ENCODE data around the gene SPOCD1. TPM values are rescaled to one million over a fixed set of nuclear protein-coding genes. Genes with fewer than 3 reads are reported as not detected.

Gene SPOCD1
- total RNA-seq, 2 donors from 2014 or later: 0.43 TPM; not detected in 1

DNA sequence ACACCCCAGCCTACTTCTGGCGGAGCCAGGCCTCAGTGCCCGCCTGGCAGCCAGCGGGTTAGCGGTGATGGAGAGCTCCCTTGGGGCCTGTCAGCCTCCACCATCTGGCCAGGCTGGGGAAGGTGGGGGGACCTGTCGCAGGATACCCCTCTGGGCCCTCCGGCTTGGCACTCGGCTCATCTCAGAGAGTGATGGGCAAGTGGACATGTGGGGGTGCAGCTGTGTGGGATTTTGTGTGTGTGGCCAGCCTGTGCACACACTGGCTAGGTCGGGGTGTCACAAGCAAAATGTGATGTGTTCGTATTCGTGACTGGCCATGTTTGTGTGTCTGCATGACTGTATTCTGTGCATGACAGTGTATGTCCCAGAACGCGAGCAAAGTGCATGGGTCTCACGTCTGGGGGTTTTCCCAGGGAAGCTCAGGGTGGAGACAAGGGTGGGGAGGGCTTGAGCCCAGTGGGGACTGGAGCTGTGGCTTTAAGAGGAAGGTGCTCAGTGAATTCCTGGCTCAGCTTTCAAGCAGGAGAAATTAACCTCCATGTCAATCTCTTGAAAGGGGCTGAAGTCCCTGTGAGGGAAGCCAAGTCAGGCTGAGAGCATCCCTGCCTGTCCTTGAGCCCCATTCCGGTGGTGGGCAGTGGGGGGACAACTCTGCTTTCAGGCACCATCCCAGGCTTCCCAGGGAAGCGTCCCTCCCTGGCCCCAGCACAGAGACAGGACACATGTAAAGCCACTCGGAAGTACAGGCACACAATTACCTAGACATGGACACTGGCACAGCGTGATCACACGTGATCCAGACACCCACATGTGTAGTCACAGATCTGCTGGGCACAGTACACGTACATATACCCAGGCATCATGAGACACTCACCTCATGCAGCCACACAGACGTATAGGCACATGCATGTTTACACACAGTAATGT lies 30.5 kb downstream of the SPOCD1 start:
- Histone ChIP-seq H3K27me3 (no peaks in the 10 kb centered on the region), H3K36me3 (no peaks in the 10 kb centered on the region), H3K9me3 (no peaks in the 10 kb centered on the region), H3K4me3 (no peak overlapping the region), H3K4me1 (peaks cover 0 to 35% of the 10 kb centered on the region in 2 donors), H3K27ac (no peak overlapping the region)
- DNase-seq (ENCODE audit: low spot score): no peak
- TF ChIP-seq, protein P1, sequence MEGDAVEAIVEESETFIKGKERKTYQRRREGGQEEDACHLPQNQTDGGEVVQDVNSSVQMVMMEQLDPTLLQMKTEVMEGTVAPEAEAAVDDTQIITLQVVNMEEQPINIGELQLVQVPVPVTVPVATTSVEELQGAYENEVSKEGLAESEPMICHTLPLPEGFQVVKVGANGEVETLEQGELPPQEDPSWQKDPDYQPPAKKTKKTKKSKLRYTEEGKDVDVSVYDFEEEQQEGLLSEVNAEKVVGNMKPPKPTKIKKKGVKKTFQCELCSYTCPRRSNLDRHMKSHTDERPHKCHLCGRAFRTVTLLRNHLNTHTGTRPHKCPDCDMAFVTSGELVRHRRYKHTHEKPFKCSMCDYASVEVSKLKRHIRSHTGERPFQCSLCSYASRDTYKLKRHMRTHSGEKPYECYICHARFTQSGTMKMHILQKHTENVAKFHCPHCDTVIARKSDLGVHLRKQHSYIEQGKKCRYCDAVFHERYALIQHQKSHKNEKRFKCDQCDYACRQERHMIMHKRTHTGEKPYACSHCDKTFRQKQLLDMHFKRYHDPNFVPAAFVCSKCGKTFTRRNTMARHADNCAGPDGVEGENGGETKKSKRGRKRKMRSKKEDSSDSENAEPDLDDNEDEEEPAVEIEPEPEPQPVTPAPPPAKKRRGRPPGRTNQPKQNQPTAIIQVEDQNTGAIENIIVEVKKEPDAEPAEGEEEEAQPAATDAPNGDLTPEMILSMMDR (IDR thresholded peaks at IDR 0.05): no peak

DNA sequence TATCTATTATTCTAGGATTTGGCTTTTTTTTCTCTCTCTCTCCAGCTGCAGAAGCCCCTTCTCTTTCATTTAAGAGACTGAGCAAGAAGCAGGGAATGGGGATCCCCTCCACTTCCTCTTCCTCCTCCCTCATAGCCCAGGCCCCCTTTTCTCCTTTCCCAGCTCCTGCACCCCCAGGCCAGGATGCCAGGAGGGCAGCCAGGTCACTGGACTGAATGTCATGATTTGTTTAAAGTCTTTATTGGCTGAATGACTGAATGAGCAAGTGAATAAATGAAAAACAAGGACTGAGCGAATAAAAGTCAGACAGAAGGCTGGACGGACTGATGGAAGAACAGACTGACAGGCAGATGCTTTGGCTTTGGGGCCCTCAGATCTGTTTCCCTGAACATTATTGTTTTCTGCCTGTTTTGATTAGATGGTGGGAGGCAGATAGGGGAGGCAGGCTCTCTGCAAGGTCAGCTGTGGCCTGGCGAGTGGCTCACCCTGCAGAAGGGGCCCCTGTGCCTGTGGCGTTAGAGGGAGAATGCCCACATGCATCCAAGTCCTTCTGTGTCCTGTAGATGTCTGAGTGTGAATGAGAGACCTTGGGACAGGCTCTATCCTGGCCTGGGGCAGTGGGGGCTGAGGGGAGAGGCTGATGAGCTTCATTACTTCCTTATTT lies 31.3 kb downstream of the SPOCD1 start:
- DNase-seq (ENCODE audit: low spot score): no peak
- H3K36me3 ChIP-seq: no peaks in the 10 kb centered on the region
- no peak overlapping the region for H3K4me3 ChIP-seq
- H3K27ac ChIP-seq: no peak overlapping the region
- no peaks in the 10 kb centered on the region for H3K9me3 ChIP-seq
- H3K4me1 ChIP-seq: peaks cover 0 to 33% of the 10 kb centered on the region in 2 donors
- TF ChIP-seq, protein P1 (IDR thresholded peaks at IDR 0.05): no peak
- H3K27me3 ChIP-seq: no peaks in the 10 kb centered on the region

DNA sequence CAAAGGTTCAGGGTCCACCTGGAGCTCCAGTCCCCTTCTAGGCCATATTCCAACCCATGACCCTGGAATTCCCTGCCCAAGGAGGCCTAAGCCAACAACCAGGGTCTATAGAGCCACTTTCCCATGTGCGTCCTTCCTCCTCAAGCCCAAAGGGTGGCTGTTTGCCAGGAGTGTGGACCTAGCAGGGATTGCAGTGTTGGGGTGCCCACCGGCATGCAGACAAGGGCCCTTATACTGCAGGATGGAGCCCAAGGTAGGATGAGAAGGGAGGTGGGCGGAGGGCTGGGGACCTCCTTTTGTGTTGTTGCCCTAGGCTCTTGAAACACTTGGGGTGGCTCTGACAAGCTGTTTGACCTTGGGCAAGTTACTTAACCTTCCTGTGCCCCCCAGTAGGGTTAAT lies 32.0 kb downstream of the SPOCD1 start:
- Histone ChIP-seq H3K4me1 (peaks cover 0 to 28% of the 10 kb centered on the region in 2 donors), H3K27ac (no peak overlapping the region), H3K36me3 (no peaks in the 10 kb centered on the region), H3K4me3 (no peak overlapping the region), H3K27me3 (no peaks in the 10 kb centered on the region), H3K9me3 (no peaks in the 10 kb centered on the region)
- DNase-seq (ENCODE audit: low spot score): no peak
- TF ChIP-seq, protein P1 (IDR thresholded peaks at IDR 0.05): no peak

DNA sequence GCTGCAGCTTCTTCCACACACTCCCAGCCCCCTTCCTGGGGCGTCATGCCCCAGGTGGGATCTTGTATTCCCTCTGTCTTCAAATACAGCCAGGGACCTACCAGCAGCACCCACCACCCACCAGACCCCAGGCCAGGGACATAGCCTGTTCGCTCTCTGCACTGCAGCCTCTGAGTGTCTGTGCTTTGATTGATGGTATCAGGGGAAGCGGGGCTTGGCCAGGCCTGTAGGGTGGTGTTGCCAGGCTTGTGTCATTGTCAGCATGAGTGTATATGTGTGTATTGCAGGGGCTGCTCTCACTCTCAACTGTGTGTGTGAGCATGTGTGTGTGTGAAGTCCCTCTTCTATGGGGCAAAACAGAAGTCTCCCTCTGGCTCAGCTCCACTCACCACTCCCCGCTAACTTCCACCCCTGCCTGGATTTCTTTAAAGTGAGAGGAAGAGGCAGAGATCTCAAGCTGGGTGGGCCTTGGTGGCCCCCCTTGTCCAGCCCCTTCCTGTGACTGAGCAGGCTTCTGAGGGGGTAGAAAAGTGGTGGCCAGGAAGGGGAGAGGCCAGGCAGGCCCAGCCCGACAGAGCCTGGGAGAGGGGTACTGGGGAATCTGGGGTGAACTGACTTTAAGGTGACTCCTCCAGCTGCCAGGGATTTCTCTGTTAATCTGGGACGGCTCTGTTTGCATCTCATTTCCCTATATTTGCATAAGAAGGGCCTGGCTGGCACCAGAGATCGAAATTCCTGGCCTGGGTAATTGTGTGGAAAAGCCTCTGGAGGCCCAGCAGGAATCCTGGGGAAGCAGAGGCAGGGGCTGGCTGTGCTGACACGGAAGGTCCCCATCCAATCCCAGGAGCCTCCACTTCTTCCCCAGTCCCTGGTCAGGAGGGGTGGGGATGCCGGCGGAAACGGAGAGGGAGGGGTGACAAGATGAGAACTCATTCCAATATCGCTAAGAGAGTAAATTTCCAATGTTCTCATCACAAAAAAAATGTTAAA lies 33.1 kb downstream of the SPOCD1 start:
- TF ChIP-seq, protein P1 (IDR thresholded peaks at IDR 0.05): no peak
- peaks cover 0 to 20% of the 10 kb centered on the region in 2 donors for H3K4me1 ChIP-seq
- no peak overlapping the region for H3K4me3 ChIP-seq
- H3K27ac ChIP-seq: no peak overlapping the region
- no peaks in the 10 kb centered on the region for H3K36me3 ChIP-seq
- no peaks in the 10 kb centered on the region for H3K27me3 ChIP-seq
- DNase-seq (ENCODE audit: low spot score): no peak
- no peaks in the 10 kb centered on the region for H3K9me3 ChIP-seq

DNA sequence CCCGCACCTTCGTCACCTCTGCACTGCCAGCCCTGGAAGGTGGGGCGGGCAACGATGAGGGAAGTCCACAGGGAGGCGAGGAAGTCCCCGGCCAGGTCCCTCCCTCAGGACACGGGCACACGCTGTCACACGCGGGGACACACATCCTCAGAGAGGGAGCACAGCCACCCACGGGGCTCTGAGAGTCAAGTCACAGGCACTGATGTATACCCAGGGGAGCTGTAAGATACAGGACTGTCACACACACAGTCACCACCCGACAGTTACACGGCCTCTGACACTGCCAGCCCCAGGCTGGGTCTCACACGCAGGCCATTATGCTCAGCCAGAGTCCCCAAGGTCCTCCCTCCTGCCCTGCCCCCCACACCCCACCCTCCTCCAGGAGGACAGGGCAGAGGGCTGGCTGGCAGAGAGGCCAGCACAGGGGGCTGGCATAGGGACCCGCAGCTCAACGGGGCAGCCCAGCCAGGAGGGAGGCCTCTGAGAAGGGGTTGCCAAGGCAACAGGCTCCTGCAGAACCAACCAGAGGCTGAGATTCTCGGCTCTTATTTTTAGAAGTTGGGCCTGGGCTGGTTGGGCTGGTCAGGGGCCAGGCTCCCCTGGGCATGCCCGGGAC lies 34.0 kb downstream of the SPOCD1 start:
- H3K9me3 ChIP-seq: no peaks in the 10 kb centered on the region
- no peak for DNase-seq (ENCODE audit: low spot score)
- peaks cover 0 to 20% of the 10 kb centered on the region in 2 donors for H3K4me1 ChIP-seq
- no peaks in the 10 kb centered on the region for H3K27me3 ChIP-seq
- H3K4me3 ChIP-seq: no peak overlapping the region
- H3K27ac ChIP-seq: no peak overlapping the region
- no peaks in the 10 kb centered on the region for H3K36me3 ChIP-seq
- TF ChIP-seq, protein P1 (IDR thresholded peaks at IDR 0.05): no peak

Measured in right atrium auricular region (tissue), 2 donors.